NCI-H1930 (cell line): ENCODE results near the gene MMP28.
A peak's percentile ranks its signal among the peaks of the same experiment; 100 is the strongest.
"Not testable (repeated sequence)": the region's sequence is repeated elsewhere in the genome, so short reads cannot be mapped to it uniquely, and the experiment has no call there.

Source experiments
- DNase-seq, 2 experiments: peaks; one replicate each; lab custom pipeline; 2025; lab: John Stamatoyannopoulos, UW

MMP28 gene

DNA sequence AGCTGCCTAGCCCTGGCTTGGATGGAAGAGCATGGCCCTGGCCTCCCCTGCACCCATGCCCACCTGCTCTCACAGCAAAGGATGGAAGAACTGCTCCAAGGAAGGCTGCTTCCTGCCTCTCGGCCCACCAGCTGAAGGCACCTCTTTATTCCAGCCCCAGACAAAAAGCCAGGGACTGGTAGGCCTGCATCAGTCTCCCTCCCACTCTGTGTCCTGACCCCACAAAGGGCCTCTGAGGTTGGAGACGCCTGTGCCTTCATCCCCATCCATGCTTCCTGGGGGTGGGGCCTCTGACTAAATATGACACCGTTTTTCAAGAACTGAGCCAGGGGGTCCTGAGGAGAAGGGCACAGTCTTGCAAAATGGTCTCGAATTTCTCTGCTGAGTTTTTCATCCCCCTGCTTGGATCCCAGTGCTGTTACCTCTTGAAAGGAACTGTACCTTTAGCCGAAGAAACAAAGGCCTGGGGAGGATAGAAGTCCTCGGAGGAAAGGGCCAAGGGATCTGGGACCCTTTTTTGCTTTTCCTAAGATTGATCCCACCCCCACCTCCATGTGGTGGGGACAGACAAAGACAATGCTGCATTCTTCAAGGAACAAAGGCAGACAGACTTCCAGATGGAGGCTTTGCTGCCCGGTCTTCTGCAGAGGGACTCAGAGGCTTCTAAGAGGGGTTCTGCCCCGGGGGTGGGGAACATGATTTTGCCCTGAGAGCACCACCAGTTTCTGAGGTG lies 29.5 kb downstream of the MMP28 start:
- no peak for DNase-seq

DNA sequence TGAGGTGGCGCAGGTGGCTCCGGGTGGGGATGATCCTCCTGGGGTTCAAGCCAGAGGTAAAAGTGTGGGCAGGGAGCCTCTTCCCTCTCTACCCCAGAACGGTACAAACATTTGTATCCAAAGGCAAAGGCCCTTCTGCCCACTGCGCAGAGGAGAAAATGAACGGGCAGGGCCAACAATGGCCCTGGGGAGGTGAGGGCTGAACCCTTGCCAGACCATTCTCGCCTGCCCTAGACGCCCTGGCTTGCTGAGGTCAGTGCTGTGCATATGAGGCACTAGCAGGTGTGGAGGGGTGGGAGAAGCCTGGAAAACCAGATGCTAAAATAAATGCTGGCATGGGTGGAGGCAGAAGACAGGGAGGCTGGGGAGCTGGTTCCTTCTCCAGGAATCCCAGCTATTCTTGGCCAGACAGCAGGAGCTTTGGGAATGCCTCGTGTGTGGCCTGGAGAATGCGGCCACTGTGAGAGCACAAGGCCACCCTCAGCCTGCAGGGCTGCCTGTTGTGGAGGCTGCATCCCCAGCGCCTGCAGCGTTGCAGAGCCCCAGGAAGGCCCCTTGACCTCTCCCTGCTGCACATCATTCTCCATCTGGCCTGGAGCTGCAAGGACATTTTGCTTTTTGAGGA lies 30.2 kb downstream of the MMP28 start:
- DNase-seq, result no peak

DNA sequence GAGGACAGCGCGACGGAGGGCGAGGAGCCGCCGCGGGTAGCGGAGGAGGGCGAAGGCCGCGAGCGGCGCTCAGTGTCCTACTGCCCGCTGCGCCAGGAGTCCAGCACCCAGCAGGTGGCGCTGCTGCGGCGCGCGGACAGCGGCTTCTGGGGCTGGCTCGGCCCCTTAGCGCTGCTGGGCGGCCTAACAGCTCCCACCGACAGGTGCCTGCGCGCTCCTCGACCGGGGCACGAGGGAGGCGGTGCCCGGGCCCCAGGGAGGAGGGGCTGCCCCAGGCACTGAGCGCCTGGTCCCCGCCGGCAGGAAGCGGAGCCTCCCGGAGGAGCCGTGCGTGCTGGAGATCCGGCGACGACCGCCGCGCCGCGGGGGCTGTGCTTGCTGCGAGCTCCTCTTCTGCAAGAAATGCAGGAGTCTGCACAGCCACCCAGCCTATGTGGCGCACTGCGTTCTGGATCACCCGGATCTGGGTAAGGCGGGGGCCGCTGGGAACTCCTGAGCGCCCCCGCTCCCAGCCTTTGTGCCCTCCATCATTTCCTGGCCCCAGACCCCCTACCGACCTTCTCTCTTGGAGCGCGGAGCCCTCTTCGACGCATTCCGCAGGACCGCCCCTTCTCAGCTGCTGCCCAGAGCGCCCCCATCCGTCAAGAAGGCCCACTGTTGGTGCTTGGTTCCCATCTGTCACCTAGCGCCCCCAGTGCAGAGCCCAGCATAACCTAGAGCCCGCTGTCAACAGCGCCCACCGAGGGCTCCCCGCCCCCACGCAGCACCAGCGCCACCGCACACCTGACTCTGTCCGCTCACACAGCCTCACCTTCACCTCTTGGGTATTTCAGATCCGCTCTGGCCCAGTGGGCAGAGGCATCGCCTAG lies 31.1 kb downstream of the MMP28 start:
- DNase-seq, result peak; percentile 76 to 89

DNA sequence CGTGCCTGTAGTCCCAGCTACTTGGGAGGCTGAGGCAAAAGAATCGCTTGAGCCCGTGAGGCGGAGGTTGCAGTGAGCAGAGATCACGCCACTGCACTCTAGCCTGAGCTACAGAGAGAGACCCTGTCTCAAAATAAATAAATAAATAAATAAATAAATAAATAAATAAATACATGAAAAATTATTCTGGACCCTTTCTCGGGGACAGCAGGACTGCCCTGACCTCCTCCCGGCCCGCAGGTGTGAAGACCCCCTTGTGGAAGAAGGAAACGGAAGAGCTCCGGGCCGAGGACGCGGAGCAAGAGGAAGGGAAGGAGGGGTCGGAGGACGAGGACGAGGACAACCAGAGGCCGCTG lies 31.7 kb downstream of the MMP28 start:
- DNase-seq, result no peak

DNA sequence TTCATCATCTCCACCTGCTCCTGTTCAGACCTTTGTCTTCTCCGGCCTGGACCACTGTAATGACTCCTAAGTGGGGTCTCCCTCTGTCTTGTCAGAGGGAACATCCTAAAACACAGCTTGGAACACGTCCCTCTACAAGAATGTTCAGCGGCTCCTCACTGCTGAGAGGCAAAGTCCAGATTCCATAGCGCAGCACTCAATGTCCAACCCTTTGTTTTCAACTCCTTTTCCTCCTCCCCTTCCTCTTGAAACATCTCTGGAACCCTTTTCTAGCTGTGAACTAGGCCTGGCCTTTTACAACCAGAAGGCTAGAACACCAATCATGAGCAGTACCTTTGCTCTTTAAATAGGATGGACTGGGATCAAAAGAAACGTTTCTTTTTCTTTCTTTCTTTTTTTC lies 33.8 kb downstream of the MMP28 start:
- no peak for DNase-seq

DNA sequence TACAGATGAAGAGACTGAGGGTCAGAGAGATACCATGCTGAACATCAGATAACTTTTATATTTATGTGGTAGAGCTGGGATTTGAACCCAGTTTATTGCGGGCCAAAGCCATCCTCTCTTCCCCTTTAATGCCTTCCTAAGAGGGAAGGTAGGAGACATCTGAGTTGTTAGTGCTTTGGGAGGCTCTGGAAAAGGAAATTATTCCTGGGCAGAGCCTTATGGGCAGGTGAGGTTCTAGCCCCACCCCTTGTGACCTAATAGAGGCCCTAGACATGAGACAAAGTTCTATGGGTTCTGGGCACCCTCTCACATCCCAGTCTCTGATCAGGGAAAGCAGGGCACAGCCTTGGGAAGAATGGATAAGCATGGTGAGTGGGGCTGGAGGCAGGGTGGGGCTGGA lies 34.9 kb downstream of the MMP28 start, which contains the start of gene C17orf50:
Gene C17orf50 (plus strand): TSS at position 301 of the 400 bp plus-strand sequence. CDS start 55 bp downstream, at position 356.
- DNase-seq, result no peak

DNA sequence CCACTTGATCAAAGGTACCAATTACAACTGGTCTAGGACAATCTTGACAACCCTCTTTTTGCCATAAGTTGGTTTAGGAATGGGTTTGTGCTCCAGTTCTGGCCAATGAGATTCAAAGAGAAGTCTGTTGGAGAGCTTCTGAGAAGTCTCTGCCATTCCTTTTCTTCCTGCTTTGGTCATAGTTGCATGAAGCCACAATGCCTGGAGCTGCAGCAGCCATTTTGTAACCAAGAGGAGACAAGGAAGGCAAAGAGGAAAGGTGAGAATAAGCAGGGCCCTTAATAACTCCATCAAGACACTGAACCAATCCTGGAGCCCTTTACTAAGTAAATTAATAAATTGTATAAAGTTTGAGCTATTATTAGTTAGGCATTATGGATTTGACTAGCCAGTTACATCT lies 38.2 kb downstream of the MMP28 start:
- no peak for DNase-seq

DNA sequence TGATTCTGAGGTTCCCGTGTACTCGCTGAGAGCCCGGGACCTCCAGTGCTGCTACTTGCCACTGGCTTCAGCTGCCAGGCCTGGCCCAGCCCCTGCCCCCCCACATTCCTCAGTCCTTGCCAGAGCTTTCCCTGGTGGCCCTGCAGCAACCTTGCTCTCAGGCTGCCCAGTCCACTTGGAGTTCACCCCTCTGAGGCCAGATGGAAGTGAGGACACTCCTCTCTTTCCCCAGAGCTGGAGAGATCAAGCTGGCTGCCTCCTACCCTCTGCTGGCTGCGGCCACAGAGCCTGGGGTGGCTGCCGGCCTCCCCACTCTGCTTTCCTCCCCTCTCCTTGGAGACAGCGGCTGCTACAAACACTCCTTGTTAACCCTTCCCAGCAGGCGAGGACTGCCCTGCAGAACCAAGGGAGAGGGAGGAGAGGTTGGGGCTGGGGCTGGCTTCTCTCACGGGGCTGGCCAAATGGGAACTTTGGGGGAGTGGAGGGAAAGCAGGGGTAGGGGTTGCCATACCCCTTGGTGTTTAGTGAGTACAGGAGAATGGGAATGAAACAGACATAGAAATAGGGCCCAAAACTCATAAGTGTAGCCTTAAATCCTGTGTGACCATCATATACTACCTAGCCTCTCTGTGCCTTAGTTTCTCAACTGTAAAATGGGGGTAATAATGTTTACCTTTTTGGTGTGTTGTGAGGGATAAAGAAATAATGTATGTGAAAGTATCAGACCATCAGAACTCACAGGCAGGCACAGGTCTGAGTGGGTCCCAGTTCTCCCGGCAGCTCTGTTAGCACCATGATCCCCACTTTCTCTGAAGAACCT lies 42.3 kb downstream of the MMP28 start, which contains the start of gene GAS2L2:
Gene GAS2L2 (minus strand): TSS at position 295 of the 820 bp plus-strand sequence. CDS start 389 bp downstream, outside the sequence.
- DNase-seq, result no peak

DNA sequence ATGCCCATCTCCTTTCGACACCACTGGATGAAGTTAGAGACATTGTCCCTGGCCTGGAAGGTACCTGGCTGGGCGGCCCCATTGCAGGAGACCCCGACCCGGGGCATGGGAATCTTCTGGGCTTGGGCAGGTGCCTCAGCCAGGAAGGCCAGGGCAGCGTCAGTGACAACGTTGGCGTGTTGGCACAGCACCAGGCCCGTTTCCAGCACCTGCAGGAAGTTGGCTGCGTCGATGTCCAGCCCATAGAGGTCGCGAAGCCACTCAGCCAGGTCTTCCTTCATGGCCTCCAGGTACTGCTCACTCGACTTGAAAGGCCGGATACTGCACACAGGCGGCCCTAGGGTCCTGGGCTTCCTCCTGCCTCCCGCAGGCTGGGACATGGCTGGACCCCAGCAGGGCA lies 43.0 kb downstream of the MMP28 start:
- no peak for DNase-seq

DNA sequence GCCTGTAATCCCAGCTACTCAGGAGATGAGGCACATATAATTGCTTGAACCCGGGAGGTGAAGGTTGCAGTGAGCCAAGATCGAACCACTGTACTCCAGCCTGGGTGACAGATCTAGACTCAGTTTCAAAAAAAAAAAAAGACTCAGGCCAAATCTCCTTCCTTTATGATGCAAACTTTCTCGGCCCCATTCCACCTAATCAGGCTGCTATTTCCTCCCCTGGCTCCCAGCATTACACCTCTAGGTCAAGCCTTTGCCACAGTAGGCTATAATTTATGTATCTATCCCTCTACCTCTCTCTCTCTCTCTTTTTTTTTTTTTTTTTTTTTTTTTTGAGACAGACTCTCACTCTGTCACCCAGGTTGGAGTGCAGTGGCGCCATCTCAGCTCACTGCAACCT lies 43.9 kb downstream of the MMP28 start:
- DNase-seq, result not testable (repeated sequence)

DNA sequence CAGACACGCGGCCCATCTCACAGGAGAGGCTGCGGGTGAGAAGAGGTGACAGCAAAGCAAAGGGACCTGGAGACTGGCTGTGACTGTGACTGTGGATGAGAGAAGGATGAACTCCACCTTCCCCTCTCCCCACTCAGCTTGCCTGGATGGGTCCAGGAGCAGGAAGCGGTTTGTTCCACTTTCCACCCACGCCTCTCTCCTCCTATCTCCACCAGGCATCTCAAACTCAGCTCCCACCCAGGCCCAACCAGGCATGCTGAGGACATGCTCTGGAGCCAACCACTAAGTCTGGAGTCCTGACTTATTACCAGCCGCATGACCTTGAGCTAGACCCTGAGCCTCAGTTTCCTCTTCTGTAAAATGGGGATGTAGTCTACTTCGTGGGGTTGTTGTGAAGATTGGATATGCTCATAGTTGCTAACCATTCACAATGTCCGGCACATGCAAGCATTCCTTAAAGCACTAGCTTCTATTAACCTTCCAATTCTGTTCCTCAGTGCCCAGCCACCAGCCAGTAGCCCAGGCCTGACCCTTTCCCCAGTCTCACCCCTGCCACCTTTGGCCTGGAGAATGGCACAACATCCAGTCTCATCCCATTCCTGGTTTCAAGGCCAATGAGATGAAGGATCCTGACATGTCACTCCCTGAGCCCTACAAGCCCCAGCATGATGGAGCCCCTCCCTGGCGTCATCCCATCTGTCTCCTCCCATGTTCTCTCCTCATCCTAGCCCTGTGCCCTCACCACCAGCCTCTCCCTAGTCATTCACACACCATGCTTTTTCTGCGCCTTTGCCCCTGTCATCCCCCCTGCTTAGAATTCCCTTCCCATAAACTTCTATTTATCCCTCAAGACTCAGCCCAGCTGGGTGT lies 44.7 kb downstream of the MMP28 start:
- DNase-seq, result no peak

DNA sequence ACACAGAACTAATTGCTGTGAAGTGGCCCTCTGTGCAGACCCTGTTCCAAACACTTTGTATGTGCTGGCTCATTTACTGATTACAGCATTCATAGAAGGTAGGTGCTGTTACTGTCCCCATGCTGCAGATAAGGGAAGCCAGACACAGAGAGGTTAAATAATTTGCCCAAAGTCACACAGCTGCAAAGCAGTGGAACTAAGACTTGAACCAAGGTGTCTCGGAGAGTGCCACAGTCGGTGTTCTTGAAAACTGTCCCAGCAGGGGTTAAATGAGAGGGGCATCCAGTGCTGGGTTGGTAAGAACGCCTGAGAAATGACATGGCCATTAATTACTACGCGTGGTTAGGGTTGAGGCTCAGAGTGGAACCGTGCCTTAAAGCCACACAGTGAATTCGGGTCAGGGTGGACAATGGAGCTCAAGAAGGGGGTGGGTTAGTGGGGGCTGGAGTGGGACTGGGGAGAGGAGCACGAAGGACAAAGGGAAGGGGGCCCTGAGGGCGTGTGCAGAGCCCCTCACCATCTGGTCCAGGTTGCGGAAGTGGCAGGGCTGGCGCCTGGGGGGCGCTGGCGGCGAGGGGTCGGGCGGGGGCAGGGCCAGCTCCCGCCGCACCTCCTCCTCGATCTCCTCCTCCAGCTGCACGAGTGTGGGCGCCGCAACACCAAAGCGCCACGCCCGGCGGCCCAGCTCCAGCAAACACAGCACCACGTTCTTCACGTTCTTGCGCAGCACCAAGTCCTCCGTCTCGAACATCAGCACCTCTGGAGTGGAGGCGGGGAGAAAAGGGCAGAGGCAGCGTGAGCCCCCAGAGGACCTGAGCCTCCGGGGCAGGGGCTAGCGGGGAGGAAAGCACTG lies 45.7 kb downstream of the MMP28 start:
- no peak for DNase-seq

DNA sequence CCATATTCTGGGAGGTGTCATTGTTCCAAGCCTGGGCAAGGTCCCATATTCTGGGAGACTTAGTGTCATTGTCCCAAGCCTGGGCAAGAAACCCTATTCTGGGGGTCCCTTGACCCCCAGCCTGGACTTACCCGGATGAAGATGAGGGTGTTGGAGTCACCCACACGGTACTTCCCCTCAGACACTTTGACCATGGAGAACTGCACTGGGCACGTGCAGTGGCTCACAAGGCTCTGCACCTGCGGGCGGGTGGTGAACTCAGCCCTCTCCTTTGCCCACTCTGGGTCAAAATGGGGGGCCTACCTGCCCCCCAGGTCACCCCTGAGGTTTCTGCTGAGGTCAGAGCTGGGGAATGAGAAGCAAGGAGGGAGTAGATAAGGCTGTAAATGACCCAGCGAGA lies 46.5 kb downstream of the MMP28 start:
- no peak for DNase-seq

DNA sequence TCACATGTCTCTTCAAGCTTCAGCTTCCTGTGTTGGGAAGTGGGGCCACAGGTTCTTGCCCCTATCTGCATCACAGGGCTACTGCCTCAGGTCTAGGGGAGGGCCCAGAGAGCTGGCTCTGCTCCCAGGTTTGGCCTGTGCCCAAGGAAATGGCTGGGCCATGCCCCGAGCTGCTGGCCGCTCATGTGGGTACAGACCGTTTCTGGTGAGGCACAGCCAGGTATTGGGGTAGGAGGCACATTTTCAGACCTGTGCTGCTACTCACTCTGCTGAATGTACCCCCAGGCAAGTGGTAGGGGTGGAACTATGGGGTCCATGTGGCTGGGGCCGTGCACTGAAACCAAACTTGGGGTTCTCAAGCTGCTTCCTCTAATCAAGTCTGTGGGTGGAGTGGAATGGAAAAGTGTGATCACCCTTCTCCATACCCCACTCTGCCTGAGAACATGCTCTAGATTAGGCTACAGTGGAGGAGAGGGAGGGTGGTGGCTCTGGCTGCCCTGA lies 47.0 kb downstream of the MMP28 start:
- no peak for DNase-seq

DNA sequence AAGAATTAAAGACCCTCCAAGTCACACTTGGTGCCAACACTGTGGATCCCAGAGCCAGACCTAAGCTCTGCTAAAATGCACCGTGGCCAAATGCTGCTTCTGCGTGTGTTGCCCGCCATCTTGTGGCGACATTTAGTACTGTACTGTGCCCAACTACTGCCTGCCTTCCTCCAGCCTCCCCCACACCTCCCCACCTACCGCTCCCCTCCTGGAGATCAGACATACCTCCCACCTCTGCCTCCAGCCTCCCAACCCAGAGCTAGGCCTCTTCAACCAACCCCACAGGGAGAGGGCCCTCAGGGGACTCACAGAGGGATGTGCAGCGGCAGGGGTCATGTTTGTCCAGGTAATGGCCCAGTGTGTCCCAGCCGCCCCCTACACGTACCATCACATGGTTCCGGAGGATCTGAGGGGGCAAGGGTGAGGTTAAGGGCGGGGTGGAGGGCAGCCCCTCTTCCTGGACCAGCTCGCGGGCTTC lies 47.9 kb downstream of the MMP28 start:
- peak in 1 of 2 experiments; percentile 60 for DNase-seq

DNA sequence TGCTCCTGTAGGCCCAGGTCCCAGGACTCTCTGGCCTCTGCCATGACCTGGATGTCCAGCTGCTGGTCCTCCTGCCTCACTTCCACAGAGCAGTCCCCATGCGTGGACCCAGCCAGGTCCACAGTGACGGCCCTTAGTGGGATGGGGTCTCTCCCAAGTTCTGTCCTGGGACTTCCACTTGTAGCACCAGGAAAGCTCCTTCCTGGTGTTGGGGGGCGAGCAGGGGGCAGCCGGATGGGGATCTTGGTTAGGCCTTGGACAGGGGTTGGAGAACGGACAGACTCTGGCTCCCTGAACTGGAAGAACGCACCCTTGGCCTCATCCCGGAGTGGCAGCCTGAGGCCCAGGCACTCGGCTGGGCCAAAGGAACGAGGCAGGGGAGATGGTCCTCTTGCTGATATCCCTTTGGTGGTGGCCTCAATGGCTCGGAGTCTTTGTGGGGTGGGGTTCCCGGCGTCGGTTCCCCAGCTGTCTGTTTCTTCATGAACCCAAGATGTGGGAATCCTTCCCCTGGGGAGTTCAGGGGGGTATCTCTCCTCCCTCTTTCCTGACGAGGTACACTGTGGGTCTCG lies 49.6 kb downstream of the MMP28 start:
- DNase-seq, result no peak

DNA sequence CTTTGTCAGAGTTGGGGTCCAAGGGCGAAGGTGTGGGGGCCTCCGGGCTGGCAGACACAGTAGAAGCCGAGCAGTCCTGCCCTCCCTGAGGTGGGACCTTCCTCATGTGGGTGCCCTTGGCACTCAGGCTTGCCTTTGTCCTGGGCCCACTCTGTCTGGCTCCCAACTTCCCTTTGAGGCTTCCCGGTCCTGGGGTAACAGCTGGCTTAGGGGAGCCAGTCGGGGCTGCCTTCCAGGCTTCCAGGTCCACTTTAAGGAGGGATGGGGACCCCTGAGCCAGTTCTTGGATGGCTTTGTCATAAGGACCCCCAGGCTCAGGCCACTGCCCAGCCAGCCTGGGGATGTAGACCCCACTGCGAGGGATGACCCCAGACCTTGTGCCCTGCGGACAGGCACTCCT lies 50.2 kb downstream of the MMP28 start:
- DNase-seq, result no peak

DNA sequence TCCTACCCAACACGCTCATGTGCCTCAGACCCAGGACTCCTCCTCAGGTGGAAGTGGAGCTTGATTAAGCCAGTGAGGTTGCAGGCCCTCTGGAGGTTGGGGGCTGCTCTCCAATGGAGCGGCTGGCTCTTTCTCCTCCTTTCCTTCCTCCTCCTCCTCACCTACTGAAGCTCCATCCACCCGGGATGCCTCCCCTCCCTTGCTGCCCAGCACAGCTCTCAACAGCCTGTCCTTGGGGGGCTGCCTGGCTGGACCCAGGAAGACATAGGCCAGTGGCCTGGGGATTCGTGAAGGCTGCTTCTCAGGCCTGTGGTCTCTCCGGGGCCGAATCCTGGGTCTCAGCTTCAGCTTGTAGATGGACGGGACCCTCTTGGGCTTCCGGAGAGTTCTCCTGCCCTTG lies 50.6 kb downstream of the MMP28 start:
- no peak for DNase-seq

DNA sequence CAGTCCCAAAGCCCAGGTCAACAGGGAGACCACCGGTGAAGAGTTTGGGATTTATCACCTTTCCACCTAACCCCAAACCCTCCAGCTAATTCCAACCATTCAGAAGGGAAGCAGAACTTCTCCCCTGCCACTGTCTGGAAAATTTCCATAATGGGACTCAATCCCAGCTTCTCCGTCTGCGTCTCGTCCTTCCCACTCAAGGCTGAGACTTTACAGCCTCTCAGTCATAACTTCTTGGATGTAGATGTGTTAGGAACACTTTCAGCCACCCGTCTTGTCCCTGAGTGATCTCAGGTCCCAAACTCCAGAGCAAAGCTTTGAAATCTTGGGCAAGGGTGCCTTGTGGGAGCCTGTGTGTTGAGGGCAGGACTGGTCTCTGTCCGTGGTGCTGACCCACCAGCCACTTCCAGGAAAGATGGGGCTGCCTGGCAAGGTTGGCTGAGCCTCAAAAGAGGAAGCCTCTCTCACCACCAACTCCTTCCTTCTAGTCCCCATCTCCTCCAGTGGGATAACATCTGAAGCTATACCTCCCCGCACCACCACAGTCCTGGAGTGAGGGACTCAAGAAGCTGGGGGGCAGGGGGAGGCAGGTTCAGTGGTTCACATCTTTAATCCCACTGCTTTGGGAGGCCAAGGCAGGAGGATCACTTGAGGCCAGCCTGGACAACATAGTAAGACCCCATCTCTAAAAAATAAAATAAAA lies 51.7 kb downstream of the MMP28 start:
- no peak for DNase-seq
